GM21619 (cell line): ENCODE results near the gene PFKFB2.
"Not testable (repeated sequence)": the region's sequence is repeated elsewhere in the genome, so short reads cannot be mapped to it uniquely, and the experiment has no call there.

ENCODE experiments used
- ATAC-seq: cut with Tn5 transposase; IDR thresholded peaks from one replicate; pipeline ENCODE4 v1.9.1; 2021; ENCODE audit not compliant: unreplicated experiment

Gene PFKFB2

DNA sequence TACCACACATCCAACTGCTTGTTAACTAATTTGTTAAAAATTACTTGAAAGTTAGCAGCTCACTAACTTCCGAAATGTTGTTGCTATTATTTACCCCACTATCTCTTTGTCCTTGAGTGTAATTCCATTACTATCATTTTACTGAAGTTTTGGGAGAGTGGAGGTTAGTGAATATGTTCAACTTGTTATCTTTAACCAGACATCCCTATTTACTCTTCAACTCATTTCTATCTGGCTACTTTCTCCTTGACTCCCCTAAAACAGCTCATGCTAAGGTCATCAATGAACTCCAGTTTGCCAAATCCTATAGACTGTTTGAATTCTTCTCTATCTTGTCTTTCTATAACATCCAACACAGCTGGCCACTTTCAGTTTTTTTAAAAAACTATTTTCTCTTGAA is 16.2 kb upstream of the PFKFB2 start:
- no peak for ATAC-seq

DNA sequence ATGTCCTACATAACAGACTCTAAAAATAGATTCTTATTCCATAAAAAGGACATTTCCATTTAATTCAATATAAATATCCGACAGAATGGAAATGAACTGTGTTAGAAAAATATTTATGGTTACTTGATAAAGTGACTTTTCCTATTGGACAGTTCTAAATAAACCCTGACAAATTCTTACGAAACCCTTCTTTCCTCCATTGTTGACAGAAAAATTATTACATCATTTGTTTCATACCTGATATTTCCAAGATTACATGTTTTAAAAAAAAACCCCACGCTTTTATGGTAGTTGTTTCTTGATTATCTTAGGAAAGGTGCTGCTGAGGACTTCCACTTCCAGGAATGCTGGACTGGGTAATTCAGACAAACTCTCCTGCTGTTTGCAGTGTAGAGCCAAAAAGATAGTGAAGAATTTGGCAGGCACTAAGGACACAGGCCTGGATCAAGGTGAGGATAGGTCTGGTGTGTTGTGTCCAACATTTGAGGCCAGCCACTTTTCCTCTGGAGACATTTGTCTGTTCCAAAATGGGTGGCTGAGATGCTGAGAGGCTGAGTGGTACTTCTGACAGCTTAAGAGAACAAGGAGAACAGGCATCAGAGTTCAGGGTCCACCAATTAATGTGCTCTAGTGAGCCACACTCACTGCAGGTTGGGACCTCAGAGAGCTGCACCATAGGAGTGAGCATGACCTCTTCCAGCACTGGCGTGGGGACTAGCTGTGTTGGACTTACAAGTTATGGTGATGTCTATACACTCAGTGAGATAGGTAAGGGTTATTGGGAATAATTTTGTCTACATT is 13.5 kb upstream of the PFKFB2 start:
- no peak for ATAC-seq

DNA sequence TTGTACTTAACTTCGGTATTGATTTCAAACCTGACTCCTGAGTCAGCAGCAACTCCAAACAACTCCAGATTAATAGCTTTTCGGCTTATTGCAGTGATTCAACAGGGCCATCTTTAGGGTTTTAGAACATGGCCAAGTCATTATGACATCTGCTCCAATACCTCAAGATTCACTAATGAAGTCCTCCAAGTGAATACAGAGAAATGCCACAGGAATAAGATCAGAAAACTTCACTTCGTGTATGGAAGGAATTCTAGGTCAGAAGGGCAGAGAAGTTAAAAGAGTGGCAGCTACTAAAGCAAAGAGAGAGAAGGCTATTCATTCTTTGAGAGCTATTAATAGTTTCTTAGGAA is 12.9 kb upstream of the PFKFB2 start:
- ATAC-seq, result no peak

DNA sequence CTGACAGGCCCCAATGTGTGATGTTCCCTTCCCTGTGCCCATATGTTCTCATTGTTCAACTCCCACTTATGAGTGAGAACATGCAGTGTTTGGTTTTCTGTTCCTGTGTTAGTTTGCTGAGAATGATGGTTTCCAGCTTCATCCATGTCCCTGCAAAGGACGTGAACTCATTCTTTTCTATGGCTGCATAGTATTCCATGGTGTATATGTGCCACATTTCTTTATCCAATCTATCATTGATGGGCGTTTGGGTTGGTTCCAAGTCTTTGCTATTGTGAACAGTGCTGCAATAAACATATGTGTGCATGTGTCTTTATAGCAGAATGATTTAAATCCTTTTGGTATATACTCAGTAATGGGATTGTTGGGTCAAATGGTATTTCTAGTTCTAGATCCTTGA is 11.7 kb upstream of the PFKFB2 start:
- ATAC-seq, result not testable (repeated sequence)

DNA sequence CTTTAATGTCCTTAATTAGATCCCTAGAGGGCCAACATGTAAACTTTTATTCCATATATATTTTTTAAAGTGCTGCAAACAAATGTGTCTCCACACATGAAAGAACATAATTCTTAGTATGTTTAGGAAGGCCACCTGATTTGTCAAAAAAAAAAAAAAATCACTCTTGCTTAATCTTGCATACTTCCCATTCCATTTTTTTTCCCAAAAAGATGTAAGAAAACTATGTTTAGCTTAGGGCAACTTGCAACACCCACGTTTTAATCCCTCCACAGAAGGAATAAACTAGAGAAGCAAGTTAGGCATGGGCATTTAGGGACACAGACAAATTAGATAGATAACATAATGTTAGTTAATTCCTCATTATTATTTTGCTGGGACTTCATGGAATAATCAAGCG is 7.6 kb upstream of the PFKFB2 start:
- ATAC-seq, result no peak

DNA sequence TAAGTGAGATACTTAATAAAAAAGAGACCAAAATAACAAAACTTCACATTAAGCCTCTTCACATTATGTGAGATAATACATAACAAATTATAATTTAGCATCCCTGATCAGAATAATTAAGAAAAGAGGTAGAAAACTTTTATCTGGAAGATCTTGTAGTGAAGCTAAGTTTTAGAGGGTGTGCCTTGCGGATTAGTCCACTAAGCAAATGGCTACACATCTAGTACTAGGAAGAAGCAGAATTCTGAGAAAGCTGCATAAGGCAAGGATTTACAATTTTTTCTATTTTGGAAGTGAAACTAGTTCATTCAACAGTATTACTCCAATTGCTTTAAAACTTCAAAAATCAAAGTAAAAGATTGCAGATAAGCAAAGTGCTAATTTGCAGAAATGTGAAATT is 5.6 kb upstream of the PFKFB2 start:
- no peak for ATAC-seq

DNA sequence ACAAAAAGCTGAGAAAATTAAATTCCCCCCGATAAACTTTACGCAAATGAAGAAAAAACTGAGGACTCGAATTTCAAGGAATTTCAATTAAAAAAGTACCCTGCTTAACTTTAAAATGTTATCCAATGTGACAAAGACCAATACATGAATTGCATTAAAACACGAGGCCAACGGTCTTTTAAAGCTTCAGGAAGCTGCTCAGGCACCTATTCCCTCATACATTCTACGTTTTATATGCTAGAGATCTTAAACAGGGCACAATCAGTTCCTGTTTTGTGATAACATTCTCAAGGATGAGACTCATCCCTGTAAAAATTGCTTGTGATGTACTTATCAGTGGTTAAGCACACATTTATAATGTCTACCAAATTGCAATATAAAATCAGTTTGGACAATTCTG is 5.0 kb upstream of the PFKFB2 start:
- no peak for ATAC-seq

DNA sequence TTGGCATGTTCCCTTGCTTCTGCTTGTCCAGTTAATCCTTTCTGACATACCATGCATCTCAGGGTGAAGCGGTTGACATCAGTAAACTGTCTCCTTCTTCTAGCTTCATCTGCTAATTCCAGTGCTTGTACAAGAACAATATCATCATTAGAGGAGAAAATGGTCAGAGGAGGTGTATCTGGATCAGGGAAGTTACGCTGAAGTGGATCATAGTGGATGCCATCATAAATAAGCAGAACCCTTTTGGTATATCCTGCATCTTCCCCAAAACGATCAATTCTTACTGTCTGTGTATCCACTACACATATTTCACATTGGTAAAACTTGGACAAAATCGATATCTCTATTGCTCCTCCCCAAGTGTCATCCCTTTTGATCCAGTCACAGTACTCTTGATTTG is 4.0 kb upstream of the PFKFB2 start:
- no peak for ATAC-seq

DNA sequence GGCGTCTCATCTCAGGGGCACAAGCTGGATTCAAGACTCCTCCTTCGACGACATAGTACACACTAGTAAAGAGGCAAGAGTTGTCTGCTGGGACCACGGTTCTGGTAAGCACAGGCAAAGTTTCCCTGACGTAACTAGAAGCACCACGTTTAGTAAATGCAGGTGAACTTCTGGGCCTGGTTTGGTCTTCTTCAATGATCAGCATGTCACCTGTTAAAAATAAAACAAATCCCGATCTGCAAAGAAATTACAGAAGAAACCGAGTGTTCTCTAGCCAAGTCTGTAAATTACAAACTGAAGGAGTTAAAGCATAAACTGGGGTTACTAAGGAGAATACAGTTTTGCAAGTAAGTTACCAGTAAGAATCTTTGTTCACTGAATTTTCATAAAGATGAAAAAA is 3.6 kb upstream of the PFKFB2 start:
- no peak for ATAC-seq

DNA sequence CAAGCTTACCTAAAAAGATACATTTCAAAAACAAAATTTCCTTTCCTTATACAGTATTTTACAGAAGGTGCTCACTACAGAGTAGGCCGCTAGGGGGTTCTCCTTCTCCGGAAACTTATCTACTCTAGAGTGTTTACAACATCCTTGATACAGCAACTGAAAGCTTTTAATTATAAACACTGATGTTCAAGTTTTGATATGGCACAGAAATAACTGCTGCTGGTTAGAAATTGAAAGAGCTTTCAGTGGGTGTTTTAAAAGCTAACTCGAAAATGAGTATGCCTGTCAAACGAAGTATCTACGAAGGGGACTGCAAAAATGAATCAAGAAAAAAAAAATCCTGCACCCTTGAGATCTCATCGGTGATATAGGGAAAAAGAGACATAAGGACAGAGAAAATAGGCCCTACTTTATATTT is 3.1 kb upstream of the PFKFB2 start:
- ATAC-seq, result peak; percentile 34

DNA sequence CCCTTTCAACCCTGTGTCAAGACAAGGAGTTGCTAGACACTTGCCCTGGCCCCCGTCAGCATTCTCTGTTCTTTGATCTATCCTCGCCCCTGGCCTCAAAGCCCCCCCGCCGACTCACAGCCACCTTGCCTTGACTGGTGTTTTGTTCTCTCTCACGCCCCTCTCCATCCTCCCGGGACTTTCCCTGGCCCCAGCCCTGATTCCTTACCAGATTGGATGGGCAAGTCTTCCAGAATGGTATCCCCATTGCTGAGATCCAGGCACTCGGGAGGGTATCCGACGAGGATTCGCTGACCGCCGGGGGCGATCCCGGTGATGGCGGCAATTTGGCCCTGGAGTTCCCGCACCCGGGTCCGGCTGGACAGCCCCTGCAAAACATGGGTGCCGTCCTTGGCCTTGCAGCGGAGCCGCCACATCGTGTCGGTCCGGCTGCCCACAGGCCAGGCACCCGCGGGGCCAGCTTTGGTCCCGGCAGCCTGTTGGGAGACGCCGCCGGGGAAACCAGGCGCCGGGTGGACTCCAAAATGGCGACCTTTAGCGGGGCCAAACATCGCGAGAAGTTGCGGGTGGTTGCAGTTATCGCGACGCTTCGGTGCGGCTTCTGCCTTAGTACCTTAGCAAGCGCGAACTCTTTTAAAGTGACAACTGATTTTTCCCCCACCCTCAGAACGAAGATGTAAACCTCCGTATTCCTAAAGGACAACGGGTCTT is 2.4 kb upstream of the PFKFB2 start:
- peak; percentile 49 for ATAC-seq

DNA sequence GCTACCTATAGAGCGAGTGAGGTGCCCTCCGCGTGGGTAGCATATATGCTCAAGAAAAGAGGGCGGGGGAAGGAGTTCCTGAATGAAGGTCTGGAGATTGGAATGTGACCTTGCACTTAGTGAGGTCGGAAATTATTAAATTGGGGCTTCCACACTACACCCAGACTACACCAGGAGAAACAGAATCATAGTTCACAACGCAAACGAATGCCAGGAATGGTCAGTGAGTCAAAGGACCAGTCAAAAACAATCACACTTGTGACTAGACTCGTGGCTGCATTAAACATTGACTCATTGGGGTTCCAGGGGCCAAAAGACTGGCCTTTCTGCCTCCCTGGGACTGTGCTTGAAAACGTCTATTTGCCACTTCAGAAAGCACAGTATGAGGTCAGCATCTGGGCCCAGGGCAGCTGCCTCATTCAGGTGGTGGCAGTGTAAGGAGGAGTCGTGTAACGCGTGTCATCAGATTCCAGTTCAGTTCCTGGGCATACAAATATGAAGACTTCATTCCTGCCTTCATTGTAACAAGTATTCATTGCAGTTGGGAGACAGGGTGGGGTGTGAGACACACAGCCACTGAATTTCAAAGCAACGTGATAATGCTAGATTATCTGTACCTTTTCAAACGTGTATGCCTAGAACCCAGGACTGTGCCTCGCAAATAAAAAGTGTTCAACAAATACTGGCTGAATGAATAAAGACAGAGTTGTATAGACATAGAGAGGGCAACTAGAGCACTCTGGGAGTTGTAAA is 1.7 kb upstream of the PFKFB2 start, which contains the start of gene YOD1:
YOD1 (minus strand) TSS at position 18 of the 753 bp plus-strand sequence. CDS start 178 bp downstream, outside the sequence.
- no peak for ATAC-seq

DNA sequence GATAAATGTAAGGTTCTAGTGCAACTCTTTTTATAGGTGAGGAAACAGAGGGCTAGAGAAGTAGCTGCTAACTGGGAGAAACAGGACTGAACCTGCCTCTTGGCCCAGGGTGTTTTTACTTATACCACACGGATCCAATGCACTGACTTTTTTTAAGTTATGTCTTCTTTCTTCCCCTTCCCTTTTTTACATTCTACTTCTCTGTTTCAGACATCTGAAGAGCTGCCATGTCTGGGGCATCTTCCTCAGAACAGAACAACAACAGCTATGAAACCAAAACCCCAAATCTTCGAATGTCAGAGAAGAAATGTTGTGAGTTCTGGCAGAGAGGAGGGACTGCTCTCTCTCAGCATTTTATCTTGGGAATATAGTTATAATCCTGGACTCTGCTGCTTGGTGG is 1.4 kb downstream of the PFKFB2 start:
- ATAC-seq, result no peak

DNA sequence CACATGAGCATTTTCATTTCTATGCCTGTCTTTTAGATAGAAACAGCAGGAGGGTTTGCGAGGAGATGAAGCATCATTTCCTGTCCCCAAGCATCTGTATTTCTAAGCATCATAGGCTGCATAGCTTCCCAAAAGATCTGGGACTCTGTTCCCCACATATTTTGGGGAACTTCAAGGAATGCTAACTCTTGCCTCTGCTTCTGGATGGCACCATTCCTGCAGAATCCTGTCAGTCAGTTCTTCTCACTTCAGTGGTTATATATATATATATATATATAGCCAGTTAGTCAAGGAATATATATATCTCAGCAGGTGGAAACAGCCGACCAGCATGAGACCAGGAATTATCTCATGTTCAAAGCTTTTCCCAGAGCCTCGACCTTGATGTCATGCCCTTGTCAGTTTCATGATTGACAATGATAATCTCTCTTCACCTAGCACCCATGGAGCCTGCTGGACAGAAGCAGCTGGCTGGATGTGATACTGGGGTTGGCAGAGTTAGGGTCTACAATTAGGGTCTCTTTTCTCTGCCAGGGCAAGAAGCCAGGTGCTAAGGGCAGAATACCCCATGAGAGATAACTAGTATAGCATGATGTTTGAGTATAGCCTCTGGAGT is 2.4 kb downstream of the PFKFB2 start:
- no peak for ATAC-seq

DNA sequence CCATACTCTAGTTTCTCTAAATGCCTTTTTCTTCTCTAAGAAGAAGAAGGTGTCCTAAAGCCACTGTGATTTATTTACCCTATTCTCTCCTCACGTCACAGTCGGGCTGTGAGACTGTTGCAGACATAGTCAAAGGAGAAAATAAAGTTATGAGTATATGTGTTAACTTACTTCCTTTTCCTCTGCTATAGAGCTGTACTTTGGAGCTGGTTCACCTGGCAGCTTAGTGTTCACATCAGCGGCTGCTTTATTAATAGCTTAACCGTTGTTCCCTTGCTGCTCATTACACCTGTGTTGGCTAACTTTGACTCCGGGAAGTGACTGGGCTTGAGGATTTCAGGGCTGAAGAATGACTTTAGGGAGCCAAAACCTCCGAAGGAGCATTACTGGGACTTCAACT is 3.6 kb downstream of the PFKFB2 start:
- no peak for ATAC-seq

DNA sequence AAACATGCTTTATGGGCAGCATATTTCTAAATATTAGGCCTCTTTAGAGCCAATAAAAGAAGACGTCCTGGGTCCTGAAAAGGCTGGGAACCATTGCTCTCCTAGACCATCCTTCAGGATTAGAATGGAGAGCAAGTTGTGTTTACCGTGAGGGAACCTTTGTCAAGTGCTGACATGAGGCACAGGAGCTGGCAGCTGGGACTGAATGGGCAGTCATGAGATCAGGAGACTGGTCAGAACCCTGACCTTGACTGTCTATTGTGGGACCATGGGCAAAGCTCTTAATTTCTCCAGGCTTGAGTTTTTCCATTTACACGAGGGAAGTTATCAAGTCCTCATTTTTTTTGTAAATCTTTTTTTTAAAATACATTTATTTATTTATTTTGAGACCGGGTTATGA is 5.2 kb downstream of the PFKFB2 start:
- ATAC-seq, result no peak

DNA sequence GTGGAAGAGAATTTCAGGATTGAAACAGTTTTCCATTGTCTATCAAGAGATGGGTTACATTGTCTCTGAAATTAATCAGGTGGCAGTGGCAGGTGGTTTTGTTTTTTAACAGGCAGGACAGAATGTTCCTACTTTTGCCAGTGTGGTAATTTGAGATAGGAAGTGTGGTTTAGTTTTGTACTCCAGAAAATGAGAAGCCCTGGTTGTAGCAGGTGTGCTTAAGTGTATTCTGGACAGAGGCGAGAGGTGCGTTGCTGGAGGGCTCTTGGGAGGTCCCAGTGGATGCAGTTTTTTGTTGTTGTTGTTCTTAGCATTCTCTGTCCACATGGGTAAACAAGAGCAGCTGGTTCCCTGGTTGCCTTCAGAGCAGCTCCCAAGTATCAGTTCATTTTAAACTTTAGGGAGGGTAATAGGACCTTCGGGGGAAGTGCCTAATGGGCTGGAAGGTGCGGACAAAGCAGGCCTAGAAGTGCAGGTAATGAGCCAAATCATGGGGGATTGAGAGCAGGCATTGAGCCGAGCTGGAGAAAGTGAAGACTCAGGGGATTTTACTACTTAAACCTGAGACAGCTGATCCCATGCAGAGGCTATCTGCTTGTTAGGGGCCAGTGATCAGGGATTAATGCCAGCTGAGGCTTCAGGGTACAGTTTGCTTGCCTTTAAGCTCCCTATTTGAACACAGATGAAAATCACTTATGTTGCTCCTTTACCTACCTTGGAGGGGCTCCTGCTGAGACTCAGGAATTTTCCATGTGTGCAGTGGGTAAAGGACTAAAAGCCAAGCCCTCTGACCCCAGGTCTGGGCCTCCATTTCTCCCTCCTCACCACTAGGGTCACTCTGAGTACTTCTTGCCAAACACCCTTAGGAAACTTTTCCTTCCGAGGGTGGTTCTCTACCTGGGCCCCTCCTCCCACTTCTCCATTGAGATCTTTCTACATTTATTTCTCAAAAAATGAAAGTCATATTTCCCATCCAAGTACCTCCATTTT is 6.1 kb downstream of the PFKFB2 start:
- no peak for ATAC-seq

DNA sequence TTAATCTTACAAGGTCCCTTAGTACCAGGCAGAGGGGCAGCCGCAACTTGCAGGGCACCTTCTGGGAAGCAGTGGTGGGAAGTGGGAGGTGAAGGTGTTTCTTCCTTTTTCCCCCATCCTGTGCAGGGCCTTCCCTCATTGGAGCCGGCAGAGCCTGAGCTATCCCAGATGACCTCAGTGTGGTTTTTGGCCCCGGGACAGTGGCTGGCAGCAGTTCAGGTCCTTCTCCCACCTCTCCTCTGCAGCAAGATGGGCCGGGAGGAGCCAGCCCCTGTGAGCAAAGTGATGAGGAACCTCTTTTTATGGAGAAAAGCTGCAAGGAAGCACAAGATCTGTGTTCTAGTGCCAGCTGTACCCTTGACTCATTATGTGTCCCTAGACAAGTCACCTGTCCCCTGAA is 6.8 kb downstream of the PFKFB2 start:
- no peak for ATAC-seq

DNA sequence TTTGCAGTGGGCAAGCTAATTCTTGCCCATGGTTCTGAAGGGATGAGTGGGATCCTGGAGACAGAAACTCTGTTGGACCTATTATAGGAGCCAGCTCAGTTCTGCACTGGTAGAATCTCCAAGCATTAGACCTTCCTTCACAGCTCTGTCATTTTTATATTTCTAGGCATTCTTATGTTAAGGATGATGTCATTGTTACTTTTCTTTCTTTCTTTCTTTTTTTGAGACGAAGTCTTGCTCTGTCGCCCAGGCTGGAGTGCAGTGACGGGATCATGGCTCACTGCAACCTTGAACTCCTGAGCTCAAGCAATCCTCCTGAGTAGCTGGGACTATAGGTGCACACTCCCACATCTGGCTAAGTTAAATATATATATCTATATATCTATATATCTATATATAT is 7.5 kb downstream of the PFKFB2 start:
- no peak for ATAC-seq

DNA sequence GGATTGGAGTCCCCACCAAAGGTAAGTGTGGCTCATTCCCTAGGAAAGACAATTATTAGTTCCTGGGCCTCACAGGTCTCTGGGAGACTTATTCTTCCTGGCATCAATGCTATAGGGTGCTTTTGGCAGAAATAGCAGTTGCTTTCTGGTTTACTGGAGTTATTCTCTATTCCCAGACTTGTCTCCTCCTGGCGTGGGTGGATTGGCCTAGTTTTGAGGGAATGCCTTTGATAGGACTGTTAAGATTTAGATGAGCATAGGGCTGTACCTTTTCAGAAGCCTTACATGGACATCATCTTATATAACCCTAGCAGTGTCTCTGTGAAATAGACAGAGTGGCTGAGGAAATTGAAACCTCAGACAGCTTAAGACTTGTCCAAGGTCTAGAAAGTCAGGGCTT is 9.0 kb downstream of the PFKFB2 start:
- no peak for ATAC-seq
